NB4 (cell line): Measurements from ENCODE around the gene CDC42EP2.

ENCODE experiments used
- POLR2A ChIP-seq: IDR thresholded peaks from 2 replicates; pipeline ENCODE4 v1.6.1; 2011; ENCODE audit warnings: mild to moderate bottlenecking; ENCODE audit not compliant: insufficient read length; ENCODE audit errors: extremely low read depth
- TF ChIP-seq, protein P1 (sequence below): IDR thresholded peaks from one replicate; pipeline ENCODE4 v1.5.1; 2012; ENCODE audit warnings: low read depth, low read length

DNA sequence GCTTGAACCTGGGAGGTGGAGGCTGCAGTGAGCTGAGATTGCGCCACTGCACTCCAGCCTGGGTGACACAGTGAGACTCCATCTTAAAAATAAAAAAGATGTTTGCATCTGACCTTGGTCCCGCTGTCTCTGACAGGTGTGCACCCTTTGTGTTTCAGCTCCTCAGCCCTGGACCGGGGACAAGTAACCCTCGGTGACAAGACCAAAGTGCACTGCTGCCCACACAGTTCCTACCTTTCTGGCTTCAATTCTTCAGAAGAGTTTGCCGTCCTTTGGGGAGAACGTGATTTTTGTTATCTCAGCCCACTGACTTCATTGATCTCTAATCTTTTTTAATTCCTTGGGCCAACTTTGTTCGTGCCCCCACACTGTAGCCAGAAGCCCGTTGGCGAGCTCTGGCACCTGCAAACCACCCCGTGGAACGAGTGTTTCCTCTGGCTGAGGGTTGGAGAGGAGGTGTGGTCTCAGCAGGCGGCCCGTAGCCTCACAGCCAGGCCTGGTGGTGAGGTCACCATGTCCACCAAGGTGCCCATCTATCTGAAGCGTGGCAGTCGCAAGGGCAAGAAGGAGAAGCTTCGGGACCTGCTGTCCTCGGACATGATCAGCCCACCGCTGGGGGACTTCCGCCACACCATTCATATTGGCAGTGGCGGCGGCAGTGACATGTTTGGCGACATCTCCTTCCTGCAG is 5.9 kb downstream of the CDC42EP2 start:
- TF ChIP-seq, protein P1, sequence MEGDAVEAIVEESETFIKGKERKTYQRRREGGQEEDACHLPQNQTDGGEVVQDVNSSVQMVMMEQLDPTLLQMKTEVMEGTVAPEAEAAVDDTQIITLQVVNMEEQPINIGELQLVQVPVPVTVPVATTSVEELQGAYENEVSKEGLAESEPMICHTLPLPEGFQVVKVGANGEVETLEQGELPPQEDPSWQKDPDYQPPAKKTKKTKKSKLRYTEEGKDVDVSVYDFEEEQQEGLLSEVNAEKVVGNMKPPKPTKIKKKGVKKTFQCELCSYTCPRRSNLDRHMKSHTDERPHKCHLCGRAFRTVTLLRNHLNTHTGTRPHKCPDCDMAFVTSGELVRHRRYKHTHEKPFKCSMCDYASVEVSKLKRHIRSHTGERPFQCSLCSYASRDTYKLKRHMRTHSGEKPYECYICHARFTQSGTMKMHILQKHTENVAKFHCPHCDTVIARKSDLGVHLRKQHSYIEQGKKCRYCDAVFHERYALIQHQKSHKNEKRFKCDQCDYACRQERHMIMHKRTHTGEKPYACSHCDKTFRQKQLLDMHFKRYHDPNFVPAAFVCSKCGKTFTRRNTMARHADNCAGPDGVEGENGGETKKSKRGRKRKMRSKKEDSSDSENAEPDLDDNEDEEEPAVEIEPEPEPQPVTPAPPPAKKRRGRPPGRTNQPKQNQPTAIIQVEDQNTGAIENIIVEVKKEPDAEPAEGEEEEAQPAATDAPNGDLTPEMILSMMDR: no peak
- TF ChIP-seq POLR2A: no peak
